Measurements from ENCODE around the gene TIMM50. TPM values are rescaled to one million over a fixed set of nuclear protein-coding genes. Genes with fewer than 3 reads are reported as not detected.

TIMM50 gene
- total and polyA plus RNA-seq, 2 of the 8 experiments (the other 6 are each of a cell fraction or from before 2014, with no cell fraction given): 155 to 187 TPM

GRCh38 chr19:39497996-39498797 lies 17.6 kb downstream of the TIMM50 start (continued):
- TF ChIP-seq, protein P1, sequence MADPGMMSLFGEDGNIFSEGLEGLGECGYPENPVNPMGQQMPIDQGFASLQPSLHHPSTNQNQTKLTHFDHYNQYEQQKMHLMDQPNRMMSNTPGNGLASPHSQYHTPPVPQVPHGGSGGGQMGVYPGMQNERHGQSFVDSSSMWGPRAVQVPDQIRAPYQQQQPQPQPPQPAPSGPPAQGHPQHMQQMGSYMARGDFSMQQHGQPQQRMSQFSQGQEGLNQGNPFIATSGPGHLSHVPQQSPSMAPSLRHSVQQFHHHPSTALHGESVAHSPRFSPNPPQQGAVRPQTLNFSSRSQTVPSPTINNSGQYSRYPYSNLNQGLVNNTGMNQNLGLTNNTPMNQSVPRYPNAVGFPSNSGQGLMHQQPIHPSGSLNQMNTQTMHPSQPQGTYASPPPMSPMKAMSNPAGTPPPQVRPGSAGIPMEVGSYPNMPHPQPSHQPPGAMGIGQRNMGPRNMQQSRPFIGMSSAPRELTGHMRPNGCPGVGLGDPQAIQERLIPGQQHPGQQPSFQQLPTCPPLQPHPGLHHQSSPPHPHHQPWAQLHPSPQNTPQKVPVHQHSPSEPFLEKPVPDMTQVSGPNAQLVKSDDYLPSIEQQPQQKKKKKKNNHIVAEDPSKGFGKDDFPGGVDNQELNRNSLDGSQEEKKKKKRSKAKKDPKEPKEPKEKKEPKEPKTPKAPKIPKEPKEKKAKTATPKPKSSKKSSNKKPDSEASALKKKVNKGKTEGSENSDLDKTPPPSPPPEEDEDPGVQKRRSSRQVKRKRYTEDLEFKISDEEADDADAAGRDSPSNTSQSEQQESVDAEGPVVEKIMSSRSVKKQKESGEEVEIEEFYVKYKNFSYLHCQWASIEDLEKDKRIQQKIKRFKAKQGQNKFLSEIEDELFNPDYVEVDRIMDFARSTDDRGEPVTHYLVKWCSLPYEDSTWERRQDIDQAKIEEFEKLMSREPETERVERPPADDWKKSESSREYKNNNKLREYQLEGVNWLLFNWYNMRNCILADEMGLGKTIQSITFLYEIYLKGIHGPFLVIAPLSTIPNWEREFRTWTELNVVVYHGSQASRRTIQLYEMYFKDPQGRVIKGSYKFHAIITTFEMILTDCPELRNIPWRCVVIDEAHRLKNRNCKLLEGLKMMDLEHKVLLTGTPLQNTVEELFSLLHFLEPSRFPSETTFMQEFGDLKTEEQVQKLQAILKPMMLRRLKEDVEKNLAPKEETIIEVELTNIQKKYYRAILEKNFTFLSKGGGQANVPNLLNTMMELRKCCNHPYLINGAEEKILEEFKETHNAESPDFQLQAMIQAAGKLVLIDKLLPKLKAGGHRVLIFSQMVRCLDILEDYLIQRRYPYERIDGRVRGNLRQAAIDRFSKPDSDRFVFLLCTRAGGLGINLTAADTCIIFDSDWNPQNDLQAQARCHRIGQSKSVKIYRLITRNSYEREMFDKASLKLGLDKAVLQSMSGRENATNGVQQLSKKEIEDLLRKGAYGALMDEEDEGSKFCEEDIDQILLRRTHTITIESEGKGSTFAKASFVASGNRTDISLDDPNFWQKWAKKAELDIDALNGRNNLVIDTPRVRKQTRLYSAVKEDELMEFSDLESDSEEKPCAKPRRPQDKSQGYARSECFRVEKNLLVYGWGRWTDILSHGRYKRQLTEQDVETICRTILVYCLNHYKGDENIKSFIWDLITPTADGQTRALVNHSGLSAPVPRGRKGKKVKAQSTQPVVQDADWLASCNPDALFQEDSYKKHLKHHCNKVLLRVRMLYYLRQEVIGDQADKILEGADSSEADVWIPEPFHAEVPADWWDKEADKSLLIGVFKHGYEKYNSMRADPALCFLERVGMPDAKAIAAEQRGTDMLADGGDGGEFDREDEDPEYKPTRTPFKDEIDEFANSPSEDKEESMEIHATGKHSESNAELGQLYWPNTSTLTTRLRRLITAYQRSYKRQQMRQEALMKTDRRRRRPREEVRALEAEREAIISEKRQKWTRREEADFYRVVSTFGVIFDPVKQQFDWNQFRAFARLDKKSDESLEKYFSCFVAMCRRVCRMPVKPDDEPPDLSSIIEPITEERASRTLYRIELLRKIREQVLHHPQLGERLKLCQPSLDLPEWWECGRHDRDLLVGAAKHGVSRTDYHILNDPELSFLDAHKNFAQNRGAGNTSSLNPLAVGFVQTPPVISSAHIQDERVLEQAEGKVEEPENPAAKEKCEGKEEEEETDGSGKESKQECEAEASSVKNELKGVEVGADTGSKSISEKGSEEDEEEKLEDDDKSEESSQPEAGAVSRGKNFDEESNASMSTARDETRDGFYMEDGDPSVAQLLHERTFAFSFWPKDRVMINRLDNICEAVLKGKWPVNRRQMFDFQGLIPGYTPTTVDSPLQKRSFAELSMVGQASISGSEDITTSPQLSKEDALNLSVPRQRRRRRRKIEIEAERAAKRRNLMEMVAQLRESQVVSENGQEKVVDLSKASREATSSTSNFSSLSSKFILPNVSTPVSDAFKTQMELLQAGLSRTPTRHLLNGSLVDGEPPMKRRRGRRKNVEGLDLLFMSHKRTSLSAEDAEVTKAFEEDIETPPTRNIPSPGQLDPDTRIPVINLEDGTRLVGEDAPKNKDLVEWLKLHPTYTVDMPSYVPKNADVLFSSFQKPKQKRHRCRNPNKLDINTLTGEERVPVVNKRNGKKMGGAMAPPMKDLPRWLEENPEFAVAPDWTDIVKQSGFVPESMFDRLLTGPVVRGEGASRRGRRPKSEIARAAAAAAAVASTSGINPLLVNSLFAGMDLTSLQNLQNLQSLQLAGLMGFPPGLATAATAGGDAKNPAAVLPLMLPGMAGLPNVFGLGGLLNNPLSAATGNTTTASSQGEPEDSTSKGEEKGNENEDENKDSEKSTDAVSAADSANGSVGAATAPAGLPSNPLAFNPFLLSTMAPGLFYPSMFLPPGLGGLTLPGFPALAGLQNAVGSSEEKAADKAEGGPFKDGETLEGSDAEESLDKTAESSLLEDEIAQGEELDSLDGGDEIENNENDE (IDR thresholded peaks at IDR 0.05; ENCODE audit: insufficient replicate concordance, low read length): no peak
- TF ChIP-seq SP2 (IDR thresholded peaks at IDR 0.05; ENCODE audit: low read length) (no peak), RFX5 (IDR thresholded peaks at IDR 0.05; ENCODE audit: borderline replicate concordance, low read depth, low read length) (no peak), CTBP2 (IDR thresholded peaks at IDR 0.05; ENCODE audit: borderline replicate concordance, insufficient read depth, insufficient read length, low read length) (no peak), JUND (IDR thresholded peaks at IDR 0.05; ENCODE audit: low read length) (no peak), CREB1 (IDR thresholded peaks at IDR 0.05) (no peak), CHD2 (IDR thresholded peaks at IDR 0.05; ENCODE audit: low read length) (peak; percentile 48; the same call in 1 of the 2 replicates), GABPA (IDR thresholded peaks at IDR 0.05; ENCODE audit: borderline replicate concordance, insufficient read depth, low read length) (no peak), BACH1 (IDR thresholded peaks at IDR 0.05; ENCODE audit: low read length) (no peak; the same call in 1 of the 2 replicates), BRCA1 (IDR thresholded peaks at IDR 0.05; ENCODE audit: low read depth, low read length) (no peak)
- TF ChIP-seq, protein P2, sequence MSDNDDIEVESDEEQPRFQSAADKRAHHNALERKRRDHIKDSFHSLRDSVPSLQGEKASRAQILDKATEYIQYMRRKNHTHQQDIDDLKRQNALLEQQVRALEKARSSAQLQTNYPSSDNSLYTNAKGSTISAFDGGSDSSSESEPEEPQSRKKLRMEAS (IDR thresholded peaks at IDR 0.05): peak; percentile 49

Data from H1 (cell line).